DOHH2 (cell line): ENCODE results near the gene PIP4K2A.

ENCODE experiments used
- CTCF ChIP-seq: fragments of 200-600 bp; sonication (generic); IDR thresholded peaks from one replicate; pipeline ENCODE4 v1.5.1; 2014; ENCODE audit warnings: antibody characterized with exemption, mild to moderate bottlenecking, low read depth, low read length; ENCODE audit not compliant: poor library complexity, severe bottlenecking
- EZH2phosphoT487 ChIP-seq: fragments of 200-600 bp; sonication (generic); IDR thresholded peaks from 2 replicates; pipeline ENCODE4 v1.6.1; 2017; ENCODE audit warnings: borderline replicate concordance, mild to moderate bottlenecking, antibody characterized with exemption, low read length, moderate library complexity, mixed read lengths

- no peak for TF ChIP-seq CTCF
- TF ChIP-seq EZH2phosphoT487 = no peak
Observed at GRCh38 chr10:22552888-22553378, 161.4 kb downstream of the PIP4K2A start.
